ENCODE measurements around the gene TRIM67.

DNA sequence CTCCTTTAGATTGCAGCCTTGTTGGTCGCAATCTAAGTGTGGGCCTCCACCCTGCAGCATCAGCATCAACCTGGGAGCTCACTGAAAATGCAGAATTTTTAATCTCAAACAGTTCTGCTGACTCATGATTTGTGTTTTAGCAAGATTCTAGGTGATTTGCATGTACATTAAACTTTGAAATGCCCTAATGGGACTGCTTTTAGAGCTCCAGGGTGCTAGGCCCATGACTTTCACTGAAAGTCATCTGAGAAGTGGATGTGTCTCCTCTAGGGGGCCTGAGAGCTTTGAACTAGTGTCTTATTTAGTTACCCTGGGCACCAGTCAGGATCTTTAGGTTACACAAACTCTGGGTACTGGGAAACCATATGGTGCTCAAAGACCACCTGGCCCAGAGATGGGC lies 9.0 kb downstream of the TRIM67 start:
- TF ChIP-seq, protein P1, sequence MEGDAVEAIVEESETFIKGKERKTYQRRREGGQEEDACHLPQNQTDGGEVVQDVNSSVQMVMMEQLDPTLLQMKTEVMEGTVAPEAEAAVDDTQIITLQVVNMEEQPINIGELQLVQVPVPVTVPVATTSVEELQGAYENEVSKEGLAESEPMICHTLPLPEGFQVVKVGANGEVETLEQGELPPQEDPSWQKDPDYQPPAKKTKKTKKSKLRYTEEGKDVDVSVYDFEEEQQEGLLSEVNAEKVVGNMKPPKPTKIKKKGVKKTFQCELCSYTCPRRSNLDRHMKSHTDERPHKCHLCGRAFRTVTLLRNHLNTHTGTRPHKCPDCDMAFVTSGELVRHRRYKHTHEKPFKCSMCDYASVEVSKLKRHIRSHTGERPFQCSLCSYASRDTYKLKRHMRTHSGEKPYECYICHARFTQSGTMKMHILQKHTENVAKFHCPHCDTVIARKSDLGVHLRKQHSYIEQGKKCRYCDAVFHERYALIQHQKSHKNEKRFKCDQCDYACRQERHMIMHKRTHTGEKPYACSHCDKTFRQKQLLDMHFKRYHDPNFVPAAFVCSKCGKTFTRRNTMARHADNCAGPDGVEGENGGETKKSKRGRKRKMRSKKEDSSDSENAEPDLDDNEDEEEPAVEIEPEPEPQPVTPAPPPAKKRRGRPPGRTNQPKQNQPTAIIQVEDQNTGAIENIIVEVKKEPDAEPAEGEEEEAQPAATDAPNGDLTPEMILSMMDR (IDR thresholded peaks at IDR 0.05), result peak; percentile 18; the same call in 1 of the 3 replicates
- TF ChIP-seq, protein P2, sequence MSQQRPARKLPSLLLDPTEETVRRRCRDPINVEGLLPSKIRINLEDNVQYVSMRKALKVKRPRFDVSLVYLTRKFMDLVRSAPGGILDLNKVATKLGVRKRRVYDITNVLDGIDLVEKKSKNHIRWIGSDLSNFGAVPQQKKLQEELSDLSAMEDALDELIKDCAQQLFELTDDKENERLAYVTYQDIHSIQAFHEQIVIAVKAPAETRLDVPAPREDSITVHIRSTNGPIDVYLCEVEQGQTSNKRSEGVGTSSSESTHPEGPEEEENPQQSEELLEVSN (IDR thresholded peaks at IDR 0.05; ENCODE audit: borderline replicate concordance, low read depth), result no peak
- TF ChIP-seq MAZ (IDR thresholded peaks at IDR 0.05; ENCODE audit: borderline replicate concordance, low read depth, low read length) (no peak), RNF2 (IDR thresholded peaks at IDR 0.05; ENCODE audit: borderline replicate concordance, low read depth) (no peak)

Data from A549 (cell line).